Vagina (tissue), 2 donors: ENCODE results near the gene SRL.

Source experiments
- POLR2A ChIP-seq, 2 donors: fragments of 450-650 bp; IDR thresholded peaks; one replicate each; pipeline ENCODE4 v1.6.1; 2017; ENCODE audit warnings: antibody characterized with exemption in 2 of 2, mild to moderate bottlenecking in 2 of 2, moderate library complexity in 2 of 2
- POLR2AphosphoS5 ChIP-seq, 2 donors: sonication (generic); formaldehyde crosslinking; IDR thresholded peaks; one replicate each; pipeline ENCODE4 v1.9.0; 2017; ENCODE audit warnings: antibody characterized with exemption in 2 of 2, mild to moderate bottlenecking in 2 of 2, low read depth in 1 of 2; ENCODE audit not compliant: insufficient read depth in 1 of 2
- TF ChIP-seq, protein P1 (sequence below), 3 experiments: fragments of 450-650 bp in 2 of 3; fragments of 200-600 bp in 1 of 3; sonication (generic) in 1 of 3; IDR thresholded peaks; one replicate each; pipeline ENCODE4 v1.5.1; 2017 to 2019; ENCODE audit warnings: antibody characterized with exemption in 3 of 3, mild to moderate bottlenecking in 2 of 3, moderate library complexity in 2 of 3

DNA sequence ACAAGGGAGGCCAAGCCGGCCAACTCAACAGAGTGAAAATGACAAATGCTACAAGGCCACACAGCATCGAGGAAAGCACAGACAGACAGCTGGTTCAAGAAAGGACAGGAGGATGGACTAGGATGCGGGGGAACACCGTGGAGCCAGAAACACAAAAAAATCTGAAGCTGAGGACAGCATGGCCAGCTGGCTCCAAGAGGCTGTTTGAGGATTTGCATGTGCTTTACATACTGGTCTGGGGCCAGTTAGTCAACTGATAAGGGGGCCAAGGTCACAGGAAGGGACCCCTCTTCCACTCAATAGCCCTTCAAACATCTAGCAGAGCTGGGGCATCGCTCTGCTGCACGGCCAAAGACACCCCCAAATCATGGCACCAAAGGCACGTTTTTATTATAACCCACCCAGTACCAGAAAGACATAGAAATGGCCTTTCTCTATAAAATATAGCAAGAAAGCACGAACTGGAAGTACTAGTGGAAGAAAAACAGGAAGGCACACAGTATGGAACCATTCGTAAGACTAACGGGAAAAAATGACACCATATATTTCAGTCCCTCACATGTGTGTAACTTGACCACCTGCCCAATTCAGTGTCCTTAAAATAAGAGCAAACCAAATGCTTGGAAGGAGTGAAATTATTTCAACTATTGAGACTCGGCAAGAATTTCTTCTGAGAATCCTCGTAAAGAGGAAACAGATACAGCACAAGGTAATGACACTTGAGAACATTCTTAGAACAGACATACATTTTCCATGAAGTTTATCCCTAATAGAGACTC is 7.8 kb upstream of the SRL start:
- TF ChIP-seq POLR2AphosphoS5 (IDR thresholded peaks at IDR 0.05; ENCODE audit: insufficient read depth in 1 of 2, low read depth in 1 of 2) (no peak), POLR2A (IDR thresholded peaks at IDR 0.05) (no peak)
- TF ChIP-seq, protein P1, sequence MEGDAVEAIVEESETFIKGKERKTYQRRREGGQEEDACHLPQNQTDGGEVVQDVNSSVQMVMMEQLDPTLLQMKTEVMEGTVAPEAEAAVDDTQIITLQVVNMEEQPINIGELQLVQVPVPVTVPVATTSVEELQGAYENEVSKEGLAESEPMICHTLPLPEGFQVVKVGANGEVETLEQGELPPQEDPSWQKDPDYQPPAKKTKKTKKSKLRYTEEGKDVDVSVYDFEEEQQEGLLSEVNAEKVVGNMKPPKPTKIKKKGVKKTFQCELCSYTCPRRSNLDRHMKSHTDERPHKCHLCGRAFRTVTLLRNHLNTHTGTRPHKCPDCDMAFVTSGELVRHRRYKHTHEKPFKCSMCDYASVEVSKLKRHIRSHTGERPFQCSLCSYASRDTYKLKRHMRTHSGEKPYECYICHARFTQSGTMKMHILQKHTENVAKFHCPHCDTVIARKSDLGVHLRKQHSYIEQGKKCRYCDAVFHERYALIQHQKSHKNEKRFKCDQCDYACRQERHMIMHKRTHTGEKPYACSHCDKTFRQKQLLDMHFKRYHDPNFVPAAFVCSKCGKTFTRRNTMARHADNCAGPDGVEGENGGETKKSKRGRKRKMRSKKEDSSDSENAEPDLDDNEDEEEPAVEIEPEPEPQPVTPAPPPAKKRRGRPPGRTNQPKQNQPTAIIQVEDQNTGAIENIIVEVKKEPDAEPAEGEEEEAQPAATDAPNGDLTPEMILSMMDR (IDR thresholded peaks at IDR 0.05), result no peak
